ENCODE results near the gene SP5.
"Not testable (repeated sequence)": the region's sequence is repeated elsewhere in the genome, so short reads cannot be mapped to it uniquely, and the experiment has no call there.

The SP5 gene

DNA sequence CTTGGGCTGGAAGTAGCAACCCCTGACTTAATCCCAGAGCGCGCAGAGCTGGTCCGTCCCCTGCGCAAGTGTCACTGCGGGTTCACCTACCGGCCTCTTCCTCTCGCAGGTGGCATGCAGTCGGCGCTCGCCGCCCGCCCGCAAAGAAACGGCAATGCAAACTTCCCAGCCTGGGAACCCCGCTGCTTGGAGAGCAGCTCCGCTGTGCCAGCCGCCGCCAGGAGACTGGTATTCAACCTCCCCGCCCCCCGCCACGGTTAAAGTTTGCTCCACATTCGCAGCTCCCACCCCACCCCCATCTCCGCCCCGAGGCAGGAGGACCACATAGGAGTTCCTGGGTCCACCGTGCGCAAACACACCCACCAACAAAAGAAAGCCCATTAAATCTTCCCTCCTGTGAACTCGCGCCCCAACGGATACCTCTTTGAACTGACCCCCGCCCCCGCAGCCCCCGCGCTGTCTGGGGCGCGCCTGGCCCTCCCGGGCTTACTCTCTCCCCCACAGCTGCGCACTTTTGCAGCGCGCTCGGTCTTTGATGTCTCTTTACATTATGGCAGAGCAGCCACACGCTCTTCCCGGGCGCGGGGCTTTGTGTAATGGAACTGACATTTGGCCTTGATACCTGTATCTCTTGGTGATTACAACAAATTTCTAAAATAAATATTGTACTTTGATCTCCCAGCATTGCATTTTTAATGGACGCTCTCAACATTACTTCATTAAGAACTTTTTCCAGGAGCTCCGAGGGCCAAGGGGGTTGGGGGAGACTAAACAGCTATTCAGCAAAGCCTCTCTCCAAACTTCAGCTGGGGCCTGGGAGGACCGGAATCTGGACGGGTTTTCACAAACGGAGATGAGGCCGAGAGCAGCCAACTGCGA, 3.1 kb upstream of the SP5 start:
- DNase-seq: no peak

DNA sequence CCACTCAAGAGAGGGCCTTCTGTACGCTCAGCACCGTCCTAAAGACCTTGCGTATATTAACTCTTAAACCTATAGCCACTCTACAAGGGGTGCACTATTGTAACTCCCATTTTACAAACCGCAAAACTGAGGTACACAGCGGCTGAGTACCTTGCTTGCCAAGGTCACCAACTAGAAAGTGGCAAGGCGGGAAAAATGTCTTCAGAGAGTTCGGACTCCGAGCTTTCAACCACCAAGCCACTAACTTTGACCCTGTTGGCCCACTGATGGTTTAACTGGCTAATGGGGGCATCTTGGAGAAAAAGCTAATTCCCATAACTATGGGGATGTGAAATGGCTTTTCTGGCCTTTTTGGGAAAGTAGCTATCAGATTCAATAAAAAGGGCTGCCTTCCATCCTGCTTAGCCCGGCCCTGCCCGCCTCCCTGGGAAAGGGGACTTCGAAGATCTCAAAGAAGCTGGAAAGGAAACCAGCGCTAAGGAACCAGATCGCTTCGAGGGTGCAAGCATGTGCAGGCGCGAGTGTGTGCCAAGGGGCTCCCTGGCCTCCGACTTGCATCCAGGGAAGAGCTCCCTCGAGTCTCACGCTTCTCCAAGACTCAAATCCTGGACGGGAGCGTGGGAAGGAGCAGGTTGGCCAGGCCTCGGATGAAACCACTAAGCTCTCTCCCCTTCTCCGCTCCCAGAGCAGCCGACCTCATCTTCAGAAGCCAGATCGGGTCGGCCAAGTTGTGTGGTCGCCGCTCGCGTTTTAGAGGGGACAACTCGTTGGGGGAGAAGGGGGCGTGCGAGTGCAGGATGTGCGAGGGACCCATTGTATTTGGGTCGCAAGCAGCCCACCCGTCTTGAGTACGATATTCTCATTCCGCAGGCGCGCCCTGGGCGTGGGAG, 2.2 kb upstream of the SP5 start:
- DNase-seq: no peak

- no peak for DNase-seq
Measured at GRCh38 chr2:170713543-170714380, 1.4 kb upstream of the SP5 start.

DNA sequence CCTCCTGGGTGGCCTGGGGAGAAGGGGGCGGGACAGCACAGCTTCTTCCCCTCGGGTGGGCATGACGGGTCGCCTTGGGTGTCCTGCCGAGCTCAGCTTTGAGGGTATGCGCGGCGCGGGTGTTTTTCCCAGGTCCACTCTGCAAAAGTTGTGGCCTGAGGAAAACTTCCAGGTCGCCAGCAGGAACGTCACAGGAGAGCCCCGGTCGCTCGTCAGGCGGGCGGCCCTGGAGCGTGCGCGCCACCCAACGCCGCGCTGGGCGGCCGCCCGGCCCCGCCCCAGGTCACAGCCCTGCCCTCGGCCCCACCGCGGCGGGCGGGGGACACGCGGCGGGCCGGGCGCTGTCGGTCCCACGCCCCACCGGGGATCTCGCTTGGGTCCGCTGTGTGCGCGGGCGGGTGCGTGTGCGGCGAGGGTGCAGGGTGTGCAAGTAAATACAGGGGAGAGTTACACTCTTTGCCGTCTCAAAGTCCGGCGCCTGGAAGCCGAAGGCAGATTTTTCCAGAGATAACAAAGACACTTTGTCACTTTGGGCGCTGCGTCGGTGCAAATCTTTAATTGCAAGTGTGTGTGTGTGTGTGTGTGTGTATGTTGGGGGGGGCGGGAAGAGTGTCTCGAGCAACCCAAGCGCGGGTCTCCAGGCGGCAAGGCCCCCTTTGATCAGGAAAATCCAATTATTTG, 616 bp upstream of the SP5 start:
- no peak for DNase-seq

DNA sequence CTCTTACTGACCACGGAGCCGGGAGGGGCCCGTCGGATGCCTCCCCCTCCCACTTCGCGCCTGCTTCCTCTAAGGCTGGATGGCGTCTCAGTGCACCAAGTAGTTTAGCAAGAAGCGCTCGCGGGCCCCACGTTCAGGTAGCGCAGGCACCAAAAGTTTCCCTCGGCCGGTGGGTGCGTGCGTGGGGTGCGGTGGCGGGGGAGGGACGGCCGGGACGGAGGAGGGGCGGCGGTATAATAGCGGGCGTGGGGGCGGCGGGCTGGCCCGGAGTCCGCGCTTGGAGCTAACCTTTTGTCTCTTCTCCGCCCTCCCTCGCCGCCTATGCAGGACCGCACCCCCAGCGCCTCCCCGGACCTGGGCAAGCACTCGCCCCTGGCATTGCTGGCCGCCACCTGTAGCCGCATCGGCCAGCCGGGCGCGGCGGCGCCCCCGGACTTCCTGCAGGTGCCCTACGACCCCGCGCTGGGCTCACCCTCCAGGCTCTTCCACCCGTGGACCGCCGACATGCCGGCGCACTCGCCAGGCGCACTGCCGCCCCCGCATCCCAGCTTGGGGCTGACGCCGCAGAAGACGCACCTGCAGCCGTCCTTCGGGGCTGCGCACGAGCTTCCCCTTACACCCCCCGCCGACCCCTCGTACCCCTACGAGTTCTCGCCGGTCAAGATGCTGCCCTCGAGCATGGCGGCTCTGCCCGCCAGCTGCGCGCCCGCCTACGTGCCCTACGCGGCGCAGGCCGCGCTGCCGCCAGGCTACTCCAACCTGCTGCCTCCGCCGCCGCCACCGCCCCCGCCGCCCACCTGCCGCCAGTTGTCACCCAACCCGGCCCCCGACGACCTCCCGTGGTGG, 1.0 kb downstream of the SP5 start:
- DNase-seq: no peak

GRCh38 chr2:170716851-170717598, 1.9 kb downstream of the SP5 start:
- DNase-seq: peak; percentile 26

DNA sequence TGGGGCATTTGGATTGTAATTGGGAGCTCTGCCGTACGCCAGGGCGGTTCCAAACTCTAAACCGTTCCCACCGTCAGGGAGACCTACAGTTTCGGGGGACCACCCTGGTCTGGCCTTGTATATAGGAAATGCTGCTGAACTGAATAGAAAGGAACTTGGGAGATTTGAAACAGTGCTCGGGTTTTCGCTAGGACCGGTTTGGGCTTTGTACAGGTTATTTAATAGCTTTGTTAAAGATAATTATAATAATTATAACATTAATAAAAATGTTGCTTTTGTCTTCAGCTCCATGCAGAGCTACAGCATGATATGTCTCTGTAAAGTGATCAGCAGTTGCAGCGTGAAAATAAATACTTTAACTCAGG, 2.4 kb downstream of the SP5 start:
- DNase-seq: no peak

DNA sequence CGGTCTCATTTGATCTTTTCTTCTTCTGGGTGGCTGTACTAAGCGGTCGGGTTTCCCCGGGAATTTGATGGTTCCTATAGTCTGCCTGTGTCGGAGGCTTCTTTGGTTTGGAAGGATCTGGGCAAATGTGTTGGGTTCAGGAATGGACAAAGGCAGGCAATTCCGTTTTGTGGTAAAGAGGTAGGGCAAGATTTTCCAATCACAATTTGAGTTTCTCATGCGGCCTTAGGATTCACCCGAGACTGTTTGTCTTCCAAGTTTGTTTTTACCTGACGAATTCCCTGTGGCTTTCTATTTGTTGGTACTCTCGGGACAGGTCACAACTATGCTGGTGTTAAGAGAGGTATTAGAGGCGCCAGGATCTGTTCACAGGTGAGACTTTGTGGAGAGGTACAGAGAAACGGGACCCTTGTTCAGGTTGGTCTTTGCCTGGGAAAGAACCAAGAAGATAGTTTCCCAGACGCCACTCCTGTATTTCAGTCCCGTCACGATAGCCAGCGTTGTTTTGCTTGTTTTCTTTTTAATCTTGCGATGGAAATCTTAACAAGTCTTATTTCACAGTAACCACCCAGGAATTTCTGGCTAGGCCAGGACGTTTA, 3.0 kb downstream of the SP5 start:
- no peak for DNase-seq

GRCh38 chr2:170719810-170720209, 4.7 kb downstream of the SP5 start:
- DNase-seq: no peak

- no peak for DNase-seq
Measured at GRCh38 chr2:170721678-170722077, 6.5 kb downstream of the SP5 start.

DNA sequence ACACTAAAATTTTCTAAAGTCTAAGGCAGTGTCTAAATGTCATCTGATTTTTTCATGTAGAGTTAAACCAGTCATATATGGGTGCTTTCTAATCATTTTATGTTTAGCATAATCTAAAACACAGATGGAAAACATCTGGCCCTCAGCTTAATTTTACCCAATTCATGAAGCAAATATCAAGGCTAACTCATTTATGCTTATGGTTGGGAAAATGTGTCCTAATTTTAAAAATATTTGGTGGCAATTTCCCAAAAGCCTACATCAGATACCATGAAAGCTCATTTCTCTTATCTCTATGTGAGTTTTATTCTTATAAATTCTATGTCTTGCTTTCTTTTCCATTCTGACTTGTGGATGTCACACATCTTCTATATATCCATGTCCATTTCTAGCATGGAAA, 7.2 kb downstream of the SP5 start:
- no peak for DNase-seq

- DNase-seq: no peak
Measured at GRCh38 chr2:170723446-170723958, 8.4 kb downstream of the SP5 start.

GRCh38 chr2:170733798-170734600, 18.9 kb downstream of the SP5 start:
- no peak for DNase-seq

DNA sequence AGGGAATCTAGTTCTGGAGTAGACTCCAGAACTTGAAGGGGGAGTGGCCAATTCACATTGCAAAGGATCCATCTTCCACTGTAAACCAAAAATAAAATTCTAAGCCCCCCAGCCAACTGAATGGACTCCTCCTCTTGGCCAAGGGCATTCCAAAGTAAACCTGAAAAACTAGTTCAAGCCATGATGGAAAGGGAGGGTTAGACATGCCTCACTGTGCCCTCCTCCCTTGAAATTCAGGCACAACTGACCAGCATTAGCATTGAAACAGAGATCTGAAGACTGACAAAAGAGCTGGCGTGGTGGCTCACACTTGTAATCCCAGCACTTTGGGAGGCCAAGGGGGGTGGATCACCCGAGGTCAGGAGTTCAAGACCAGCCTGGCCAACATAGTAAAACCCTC, 19.5 kb downstream of the SP5 start:
- not testable (repeated sequence) for DNase-seq

DNA sequence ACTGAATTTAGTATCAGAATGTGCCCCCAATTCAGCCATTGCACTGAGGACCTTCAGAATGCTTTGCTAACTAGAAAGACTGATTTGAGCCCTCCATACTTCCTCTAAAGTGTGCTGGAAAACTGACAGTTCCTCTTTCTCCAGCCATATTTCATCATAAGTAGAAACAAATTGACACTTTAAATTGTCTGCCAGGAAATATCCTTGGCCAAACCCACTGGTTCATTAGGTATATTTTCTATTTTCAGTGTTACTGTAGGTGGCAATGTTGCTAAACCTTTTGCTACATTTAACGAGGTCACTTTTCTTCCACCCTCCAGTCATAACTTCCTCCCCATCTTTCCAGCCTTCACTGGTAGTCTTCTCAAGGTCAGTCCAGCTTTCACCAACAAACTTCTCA, 21.5 kb downstream of the SP5 start:
- DNase-seq: no peak

GRCh38 chr2:170737406-170737805, 22.3 kb downstream of the SP5 start:
- no peak for DNase-seq

GRCh38 chr2:170737821-170738220, 22.7 kb downstream of the SP5 start:
- no peak for DNase-seq

DNA sequence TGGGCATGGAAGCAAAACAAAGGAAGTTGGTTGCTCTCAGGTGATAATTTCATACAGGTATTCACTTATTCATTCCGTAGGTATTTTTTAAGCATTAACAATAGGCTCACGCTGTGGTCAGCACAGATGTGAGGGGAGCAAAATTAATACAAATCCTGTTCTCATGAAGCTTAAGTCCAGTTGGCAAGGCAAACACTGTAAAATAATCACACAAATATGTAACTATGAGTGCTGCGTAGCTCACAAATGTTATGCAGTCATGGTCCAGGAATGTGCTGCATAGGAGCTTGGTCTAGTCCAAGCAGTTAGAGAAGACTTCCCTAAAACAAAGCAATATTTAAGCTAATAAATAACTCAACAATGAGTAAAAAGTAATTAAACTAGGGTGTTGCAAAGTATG, 23.9 kb downstream of the SP5 start:
- peak; percentile 94 for DNase-seq

DNA sequence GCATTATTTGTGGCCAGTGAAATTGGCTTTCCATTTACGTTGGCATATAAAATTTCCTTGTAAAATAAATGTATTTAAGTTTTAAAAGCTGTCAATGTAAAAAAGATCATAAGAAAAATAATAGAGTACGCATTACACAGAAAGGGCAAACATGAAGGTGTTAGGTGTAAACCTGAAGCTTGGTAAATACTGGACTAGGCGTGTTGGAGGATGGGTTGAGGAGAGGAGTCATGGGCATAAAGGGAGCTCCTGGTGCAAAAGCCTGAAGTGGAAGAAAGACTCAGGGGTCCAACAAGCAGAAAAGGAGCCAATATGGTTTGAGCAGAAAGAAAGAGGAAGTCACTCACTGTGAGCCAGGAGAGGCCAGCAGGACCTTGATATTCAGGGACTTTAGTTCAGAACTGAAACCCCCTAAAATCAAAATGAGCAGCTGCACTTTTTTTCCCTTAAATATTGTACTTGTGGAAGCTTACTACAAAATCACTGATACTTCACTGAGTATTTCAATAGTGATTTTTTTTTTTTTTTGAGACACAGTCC, 24.4 kb downstream of the SP5 start:
- no peak for DNase-seq
